Left ventricle myocardium inferior (tissue), 1 donor: Measurements from ENCODE around the gene FAM193A. TPM values are rescaled to one million over a fixed set of nuclear protein-coding genes. Genes with fewer than 3 reads are reported as not detected.
A peak's percentile ranks its signal among the peaks of the same experiment; 100 is the strongest.

Source experiments
- DNase-seq: peaks from one replicate; pipeline ENCODE4 v3.0.0-alpha.2; 2020
- H3K27ac ChIP-seq: fragments of 200-600 bp; replicated peaks from 2 replicates; pipeline ENCODE4 v1.8.0; 2021
- H3K27me3 ChIP-seq: fragments of 200-600 bp; 2 replicates; pipeline ENCODE4 v1.8.0; 2021; ENCODE audit warnings: low read depth
- H3K36me3 ChIP-seq: fragments of 200-600 bp; 2 replicates; pipeline ENCODE4 v1.8.0; 2021
- H3K4me1 ChIP-seq: fragments of 200-600 bp; 2 replicates; pipeline ENCODE4 v1.8.0; 2021
- H3K4me3 ChIP-seq: fragments of 200-600 bp; 2 replicates; pipeline ENCODE4 v1.8.0; 2021; ENCODE audit warnings: mild to moderate bottlenecking, moderate library complexity
- H3K9me3 ChIP-seq: fragments of 200-600 bp; replicated peaks from 2 replicates; pipeline ENCODE4 v1.8.0; 2021
- intact Hi-C: fragments of 100-400 bp; cut with micrococcal nuclease; formaldehyde crosslinking; loops from one replicate; pipeline ENCODE4 v1.11.0; 2022
- total RNA-seq: library from RNA; stranded (reverse); fragmentation: NEBNext Ultra II Directional; extraction: Animal tissue kit (Norgen Biotek cat#: 25700); gene quantifications from one replicate; pipeline ENCODE4 v1.2.1, GENCODE V29; 2021
- TF ChIP-seq, protein P1 (sequence below): fragments of 200-600 bp; IDR thresholded peaks from 2 replicates; pipeline ENCODE4 v1.8.0; 2021; ENCODE audit warnings: antibody characterized with exemption, mild to moderate bottlenecking, borderline replicate concordance
- donor health status: DM: no; HTN: yes; CAD: no; lungs with severe emphysema.

The FAM193A gene
- total RNA-seq, 1 donor from 2014 or later, result 16.0 TPM

DNA sequence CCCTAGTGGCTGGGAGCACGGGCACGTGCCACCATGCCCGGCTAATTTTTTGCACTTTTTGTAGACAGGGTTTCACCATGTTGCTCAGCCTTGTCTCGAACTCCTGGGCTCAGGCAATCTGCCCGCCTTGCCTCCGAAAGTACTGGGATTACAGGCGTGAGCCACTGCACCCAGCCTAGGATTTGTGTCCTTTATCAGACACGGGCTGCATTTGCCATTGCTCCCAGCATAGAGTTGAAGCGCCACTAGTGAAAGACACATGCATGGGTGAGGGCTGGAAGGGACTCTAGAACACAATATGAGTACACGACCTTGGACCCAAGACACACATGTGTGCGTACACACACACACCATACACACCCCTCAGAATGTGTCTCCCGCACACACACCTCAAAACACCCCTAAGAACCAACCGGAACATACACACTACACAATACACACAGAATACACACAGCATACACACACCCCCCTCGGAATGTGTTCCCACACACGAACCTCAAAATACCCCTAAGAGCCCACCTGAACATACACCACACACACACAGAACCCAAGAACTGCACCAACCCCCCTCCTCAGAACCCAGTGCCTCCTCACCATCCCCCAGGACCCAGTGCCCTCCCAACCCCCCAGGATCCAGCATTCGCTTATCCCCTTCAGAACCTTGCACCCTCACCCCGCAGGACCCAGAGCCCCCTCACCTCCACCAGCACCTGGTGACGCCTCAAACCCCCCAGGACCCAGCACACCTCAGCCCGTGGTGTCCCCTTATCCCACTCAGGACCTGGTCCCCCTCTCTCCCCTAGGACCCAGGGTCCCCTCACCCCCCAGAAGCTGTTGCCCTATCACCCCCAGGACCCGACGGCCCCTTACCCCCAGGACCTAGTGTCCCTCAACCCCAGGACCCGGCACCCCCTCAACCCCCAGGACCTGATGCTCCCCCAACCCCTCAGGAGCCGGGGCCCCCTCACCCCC is 218.7 kb downstream of the FAM193A start:
- peak overlapping the region; percentile 93 for H3K27ac ChIP-seq

DNA sequence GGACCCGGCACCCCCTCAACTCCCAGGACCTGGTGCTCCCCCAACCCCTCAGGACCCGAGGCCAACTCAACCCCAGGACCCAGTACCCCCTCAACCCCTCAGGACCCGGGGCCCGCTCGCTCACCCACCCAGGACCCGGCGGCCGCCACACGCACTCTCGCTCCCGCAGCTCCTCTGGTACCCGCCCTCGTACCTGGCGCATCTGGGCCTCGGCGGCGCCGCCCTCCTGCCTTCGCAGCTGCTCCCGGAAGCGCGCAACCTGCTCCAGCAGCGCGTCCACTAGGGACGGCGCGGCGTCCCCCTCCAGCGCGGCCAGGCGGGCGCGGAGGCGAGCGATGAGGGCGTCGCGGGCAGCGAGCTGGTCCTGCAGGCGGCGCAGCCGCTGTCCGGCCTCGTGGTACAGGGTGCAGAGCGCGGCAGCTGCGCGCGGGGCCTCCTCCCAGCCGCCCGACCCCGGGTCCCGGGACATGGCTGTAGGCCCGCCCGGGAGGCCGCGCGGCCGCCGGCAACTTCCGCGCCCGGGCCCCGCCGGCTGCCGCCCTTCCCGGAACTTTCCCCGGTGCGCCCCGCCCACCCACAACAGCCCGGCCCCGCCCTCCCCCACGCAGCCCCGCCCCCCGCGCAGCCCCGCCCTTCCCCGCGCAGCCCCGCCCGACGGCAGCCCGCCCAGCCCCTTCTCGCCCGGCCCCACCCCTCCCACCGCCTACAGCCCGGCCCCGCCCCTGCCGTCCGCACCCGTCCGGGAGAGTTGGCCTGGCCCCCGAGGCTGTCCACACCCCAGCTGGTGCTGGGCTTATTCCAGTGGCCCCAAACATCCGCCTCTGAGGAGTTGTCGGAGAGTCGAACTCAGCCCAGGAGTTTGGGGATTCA is 219.6 kb downstream of the FAM193A start, which contains the start of gene TNIP2:
Gene TNIP2 (minus strand): TSS at position 516 of the 870 bp plus-strand sequence. CDS start 47 bp downstream, at position 469.
- no peaks in the 10 kb centered on the region for H3K36me3 ChIP-seq
- peaks cover 44% of the 10 kb centered on the region for H3K4me1 ChIP-seq
- H3K27ac ChIP-seq, result peak within 1 kb of the TSS; percentile 93
- H3K9me3 ChIP-seq, result no peaks in the 10 kb centered on the region
- intact Hi-C loops, result no loop called here
- TF ChIP-seq, protein P1, sequence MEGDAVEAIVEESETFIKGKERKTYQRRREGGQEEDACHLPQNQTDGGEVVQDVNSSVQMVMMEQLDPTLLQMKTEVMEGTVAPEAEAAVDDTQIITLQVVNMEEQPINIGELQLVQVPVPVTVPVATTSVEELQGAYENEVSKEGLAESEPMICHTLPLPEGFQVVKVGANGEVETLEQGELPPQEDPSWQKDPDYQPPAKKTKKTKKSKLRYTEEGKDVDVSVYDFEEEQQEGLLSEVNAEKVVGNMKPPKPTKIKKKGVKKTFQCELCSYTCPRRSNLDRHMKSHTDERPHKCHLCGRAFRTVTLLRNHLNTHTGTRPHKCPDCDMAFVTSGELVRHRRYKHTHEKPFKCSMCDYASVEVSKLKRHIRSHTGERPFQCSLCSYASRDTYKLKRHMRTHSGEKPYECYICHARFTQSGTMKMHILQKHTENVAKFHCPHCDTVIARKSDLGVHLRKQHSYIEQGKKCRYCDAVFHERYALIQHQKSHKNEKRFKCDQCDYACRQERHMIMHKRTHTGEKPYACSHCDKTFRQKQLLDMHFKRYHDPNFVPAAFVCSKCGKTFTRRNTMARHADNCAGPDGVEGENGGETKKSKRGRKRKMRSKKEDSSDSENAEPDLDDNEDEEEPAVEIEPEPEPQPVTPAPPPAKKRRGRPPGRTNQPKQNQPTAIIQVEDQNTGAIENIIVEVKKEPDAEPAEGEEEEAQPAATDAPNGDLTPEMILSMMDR, result peak; percentile 65
- H3K27me3 ChIP-seq, result no peaks in the 10 kb centered on the region
- H3K4me3 ChIP-seq, result peak within 1 kb of the TSS; percentile 96
- DNase-seq, result peak; percentile 90

More for the DNA sequence above, 218.7 kb downstream of the FAM193A start:
- Histone ChIP-seq H3K4me3 (peak overlapping the region; percentile 96), H3K4me1 (peaks cover 53% of the 10 kb centered on the region), H3K36me3 (no peaks in the 10 kb centered on the region), H3K9me3 (no peaks in the 10 kb centered on the region), H3K27me3 (no peaks in the 10 kb centered on the region)
- TF ChIP-seq, protein P1, result no peak
- no peak for DNase-seq
- intact Hi-C loops, result no loop called here

DNA sequence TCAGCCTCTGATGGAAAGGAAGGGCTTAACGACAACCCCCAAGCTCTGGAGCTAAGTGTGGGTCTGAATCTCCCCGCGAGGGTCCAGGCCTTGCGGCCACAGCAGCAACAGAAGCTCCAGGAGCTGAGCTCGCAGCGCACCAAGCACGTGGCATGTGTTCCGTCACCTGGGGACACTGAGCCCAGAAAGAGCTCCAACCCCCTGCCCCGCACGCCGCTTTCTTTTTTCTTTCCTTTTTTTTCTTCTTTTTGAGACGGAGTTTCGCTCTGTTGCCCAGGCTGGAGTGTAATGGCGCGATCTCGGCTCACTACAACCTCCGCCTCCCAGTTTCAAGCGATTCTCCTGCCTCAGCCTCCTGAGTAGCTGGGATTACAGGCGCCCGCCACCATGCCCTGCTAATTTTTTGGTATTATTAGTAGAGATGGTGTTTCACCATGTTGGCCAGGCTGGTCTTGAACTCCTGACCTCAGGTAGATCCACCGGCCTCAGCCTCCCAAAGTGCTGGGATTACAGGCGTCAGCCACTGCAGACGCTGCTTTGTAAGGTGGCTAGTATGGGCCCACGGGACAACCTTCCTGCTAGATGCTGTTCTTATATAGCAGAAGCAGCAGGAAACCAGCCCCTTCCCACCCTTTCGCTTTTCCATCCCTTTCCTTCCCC is 220.4 kb downstream of the FAM193A start:
- no peak for DNase-seq
- H3K4me3 ChIP-seq, result peak overlapping the region; percentile 96
- H3K4me1 ChIP-seq, result peaks cover 41% of the 10 kb centered on the region
- intact Hi-C loops, result no loop called here
- H3K27me3 ChIP-seq, result no peaks in the 10 kb centered on the region
- no peaks in the 10 kb centered on the region for H3K9me3 ChIP-seq
- no peaks in the 10 kb centered on the region for H3K36me3 ChIP-seq
- H3K27ac ChIP-seq, result peak overlapping the region; percentile 82
- TF ChIP-seq, protein P1, result no peak

DNA sequence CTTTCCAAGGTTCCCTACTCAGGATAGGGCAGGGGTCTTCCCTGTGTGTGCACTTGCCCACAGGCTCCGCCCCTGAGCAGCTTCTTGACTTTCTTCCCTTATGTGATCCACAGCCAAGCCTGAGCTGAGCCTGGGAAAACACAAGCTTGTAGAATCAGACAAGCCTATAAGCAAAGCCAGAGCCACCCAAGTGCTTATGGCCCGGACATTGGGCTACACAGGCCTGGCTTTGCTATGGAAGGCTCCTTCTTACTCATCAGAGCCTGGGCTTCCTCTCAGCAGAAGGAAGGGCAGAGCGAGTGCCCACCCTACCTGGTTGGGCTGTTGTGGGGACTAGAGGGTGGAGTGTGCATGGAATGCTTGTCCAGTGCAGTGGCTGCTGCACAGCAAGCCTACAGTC is 221.0 kb downstream of the FAM193A start:
- intact Hi-C loops, result no loop called here
- Histone ChIP-seq H3K4me1 (peaks cover 39% of the 10 kb centered on the region), H3K27me3 (no peaks in the 10 kb centered on the region), H3K36me3 (no peaks in the 10 kb centered on the region), H3K9me3 (no peaks in the 10 kb centered on the region), H3K27ac (no peak overlapping the region), H3K4me3 (no peak overlapping the region)
- DNase-seq, result no peak
- TF ChIP-seq, protein P1, result no peak
